ENCODE data around the gene MARK4. TPM values are rescaled to one million over a fixed set of nuclear protein-coding genes. Genes with fewer than 3 reads are reported as not detected.

The MARK4 gene
- polyA plus RNA-seq, 2 of the 4 experiments (the other 2 are of a cell fraction) = 6.3 to 7.8 TPM

DNA sequence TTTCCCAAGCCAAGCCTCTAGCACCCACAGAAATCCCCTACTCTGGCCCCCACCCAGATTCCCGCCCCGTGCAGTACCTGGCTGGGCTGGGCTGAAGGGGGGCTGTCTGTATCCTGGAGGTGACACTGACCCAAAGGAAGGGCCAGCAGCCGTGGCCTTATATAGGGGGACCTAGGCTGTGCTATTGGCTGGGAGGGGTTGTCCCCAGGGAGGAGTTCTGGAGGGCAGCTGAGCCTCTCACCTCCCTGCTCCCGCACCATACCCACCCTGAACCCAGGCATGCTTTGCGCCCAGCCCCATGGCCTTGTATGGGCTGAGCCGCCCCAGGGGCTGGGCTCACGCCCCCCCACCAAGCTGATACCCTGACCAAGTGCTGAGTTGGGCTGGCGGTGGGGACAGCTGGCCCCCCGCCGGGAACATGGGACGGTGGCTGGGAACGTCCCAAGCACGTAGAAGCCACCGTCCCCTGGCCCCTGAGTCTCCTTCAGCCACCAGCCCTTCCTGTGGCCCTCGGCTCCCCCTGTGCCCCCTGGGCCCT lies 71.7 kb downstream of the MARK4 start, which contains the start of gene CKM:
TSS of gene CKM (minus strand) at position 132 of the 538 bp plus-strand sequence. CDS start 3,162 bp downstream, outside the sequence.
- POLR2A ChIA-PET = no interaction called here
- Histone ChIP-seq H3K4me2 (no peak within 1 kb of the TSS), H3K4me1 (peaks cover 5% of the 10 kb centered on the region; the same call in 1 of the 3 replicates), H3K4me3 (no peak within 1 kb of the TSS), H3K9me3 (no peaks in the 10 kb centered on the region), H3K27ac (no peak within 1 kb of the TSS)
- WGBS (ENCODE audit: missing lambda C conversion rate) = 79% methylated on average over 4 of the region's 15 CpGs
- ATAC-seq = no peak
- no peak for TF ChIP-seq RAD21 (conservative IDR thresholded peaks at IDR 0.05 in 1 of 2, IDR thresholded peaks at IDR 0.05 in 1 of 2)
- no peak for DNase-seq (ENCODE audit: low read depth in 1 of 2, low spot score in 1 of 2)
- CTCF ChIA-PET = no interaction called here
- FAIRE-seq = no peak

DNA sequence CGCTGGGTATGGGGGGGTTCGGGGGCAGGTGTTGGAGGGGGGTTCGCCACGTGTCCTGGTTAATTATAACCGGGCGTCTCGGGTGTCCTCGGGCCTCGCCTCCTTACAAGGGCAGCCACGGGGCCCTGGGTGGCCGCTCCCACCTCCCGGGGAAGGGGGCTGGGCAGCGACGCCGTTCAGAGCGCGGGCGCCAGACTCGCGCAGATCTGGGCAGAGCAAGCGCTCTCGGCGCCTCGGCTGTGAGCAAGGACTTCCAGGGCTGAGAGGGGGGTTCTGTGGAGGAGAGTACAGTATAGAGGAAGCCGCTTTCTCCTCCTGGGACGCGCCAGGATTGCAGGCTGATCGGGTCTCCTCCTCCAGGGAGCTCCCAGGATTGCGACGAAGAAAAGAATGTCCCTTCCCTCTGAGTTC lies 72.6 kb downstream of the MARK4 start:
- no peak for FAIRE-seq
- no peak for DNase-seq (ENCODE audit: low read depth in 1 of 2, low spot score in 1 of 2)
- H3K27ac ChIP-seq = no peak overlapping the region
- no peak for ATAC-seq
- no peak overlapping the region for H3K4me2 ChIP-seq
- H3K4me3 ChIP-seq = no peak overlapping the region
- H3K9me3 ChIP-seq = no peaks in the 10 kb centered on the region
- peaks cover 5% of the 10 kb centered on the region; the same call in 1 of the 3 replicates for H3K4me1 ChIP-seq
- CTCF ChIA-PET = no interaction called here
- TF ChIP-seq ZFP36 (IDR thresholded peaks at IDR 0.05; ENCODE audit: borderline replicate concordance, partially characterized antibody) (peak; percentile 41), ZC3H11A (IDR thresholded peaks at IDR 0.05) (no peak), ESRRA (IDR thresholded peaks at IDR 0.05; ENCODE audit: borderline replicate concordance, low read length) (no peak)
- TF ChIP-seq, protein P1, sequence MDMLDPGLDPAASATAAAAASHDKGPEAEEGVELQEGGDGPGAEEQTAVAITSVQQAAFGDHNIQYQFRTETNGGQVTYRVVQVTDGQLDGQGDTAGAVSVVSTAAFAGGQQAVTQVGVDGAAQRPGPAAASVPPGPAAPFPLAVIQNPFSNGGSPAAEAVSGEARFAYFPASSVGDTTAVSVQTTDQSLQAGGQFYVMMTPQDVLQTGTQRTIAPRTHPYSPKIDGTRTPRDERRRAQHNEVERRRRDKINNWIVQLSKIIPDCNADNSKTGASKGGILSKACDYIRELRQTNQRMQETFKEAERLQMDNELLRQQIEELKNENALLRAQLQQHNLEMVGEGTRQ (IDR thresholded peaks at IDR 0.05) = no peak
- TF ChIP-seq, protein P2, sequence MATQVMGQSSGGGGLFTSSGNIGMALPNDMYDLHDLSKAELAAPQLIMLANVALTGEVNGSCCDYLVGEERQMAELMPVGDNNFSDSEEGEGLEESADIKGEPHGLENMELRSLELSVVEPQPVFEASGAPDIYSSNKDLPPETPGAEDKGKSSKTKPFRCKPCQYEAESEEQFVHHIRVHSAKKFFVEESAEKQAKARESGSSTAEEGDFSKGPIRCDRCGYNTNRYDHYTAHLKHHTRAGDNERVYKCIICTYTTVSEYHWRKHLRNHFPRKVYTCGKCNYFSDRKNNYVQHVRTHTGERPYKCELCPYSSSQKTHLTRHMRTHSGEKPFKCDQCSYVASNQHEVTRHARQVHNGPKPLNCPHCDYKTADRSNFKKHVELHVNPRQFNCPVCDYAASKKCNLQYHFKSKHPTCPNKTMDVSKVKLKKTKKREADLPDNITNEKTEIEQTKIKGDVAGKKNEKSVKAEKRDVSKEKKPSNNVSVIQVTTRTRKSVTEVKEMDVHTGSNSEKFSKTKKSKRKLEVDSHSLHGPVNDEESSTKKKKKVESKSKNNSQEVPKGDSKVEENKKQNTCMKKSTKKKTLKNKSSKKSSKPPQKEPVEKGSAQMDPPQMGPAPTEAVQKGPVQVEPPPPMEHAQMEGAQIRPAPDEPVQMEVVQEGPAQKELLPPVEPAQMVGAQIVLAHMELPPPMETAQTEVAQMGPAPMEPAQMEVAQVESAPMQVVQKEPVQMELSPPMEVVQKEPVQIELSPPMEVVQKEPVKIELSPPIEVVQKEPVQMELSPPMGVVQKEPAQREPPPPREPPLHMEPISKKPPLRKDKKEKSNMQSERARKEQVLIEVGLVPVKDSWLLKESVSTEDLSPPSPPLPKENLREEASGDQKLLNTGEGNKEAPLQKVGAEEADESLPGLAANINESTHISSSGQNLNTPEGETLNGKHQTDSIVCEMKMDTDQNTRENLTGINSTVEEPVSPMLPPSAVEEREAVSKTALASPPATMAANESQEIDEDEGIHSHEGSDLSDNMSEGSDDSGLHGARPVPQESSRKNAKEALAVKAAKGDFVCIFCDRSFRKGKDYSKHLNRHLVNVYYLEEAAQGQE (IDR thresholded peaks at IDR 0.05) = no peak
- 75% methylated on average over 7 of the region's 30 CpGs for WGBS (ENCODE audit: missing lambda C conversion rate)
- POLR2A ChIA-PET = no interaction called here

DNA sequence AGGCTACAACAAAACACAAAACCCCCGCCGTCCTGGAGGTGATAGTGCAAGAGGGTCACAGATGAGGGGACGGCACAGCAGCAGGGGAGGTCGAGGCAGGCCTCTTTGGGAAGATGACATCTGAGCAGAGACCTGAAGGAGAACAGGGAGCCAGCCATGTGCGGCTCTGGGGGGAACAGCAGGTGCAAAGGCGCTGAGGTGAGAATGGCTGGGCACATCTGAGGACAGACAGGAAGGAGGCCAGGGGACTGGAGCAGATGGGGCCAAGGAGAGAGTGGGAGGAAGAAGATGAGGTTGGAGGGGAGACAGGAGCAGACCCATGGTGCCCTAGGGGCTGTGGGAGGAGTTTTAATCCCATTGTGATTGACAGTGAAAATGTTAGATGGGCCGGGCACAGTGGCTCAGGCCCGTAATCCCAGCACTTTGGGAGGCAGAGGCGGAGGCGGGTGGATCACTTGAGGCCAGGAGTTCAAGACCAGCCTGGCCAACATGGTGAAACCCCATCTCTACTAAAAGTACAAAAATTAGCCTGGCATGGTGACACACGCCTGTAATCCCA lies 73.4 kb downstream of the MARK4 start:
- ChIA-PET POLR2A (no interaction called here), CTCF (no interaction called here)
- TF ChIP-seq FOSB (CRISPR knock-in tag; IDR thresholded peaks at IDR 0.05) = no peak
- Histone ChIP-seq H3K27ac (no peak overlapping the region), H3K4me3 (no peak overlapping the region), H3K9me3 (no peaks in the 10 kb centered on the region), H3K4me2 (no peak overlapping the region), H3K4me1 (peaks cover 5% of the 10 kb centered on the region; the same call in 1 of the 3 replicates)
- DNase-seq (ENCODE audit: low read depth in 1 of 2, low spot score in 1 of 2) (no peak), ATAC-seq (no peak), FAIRE-seq (no peak)
- WGBS (ENCODE audit: missing lambda C conversion rate) = 77% methylated on average over 11 of the region's 11 CpGs

DNA sequence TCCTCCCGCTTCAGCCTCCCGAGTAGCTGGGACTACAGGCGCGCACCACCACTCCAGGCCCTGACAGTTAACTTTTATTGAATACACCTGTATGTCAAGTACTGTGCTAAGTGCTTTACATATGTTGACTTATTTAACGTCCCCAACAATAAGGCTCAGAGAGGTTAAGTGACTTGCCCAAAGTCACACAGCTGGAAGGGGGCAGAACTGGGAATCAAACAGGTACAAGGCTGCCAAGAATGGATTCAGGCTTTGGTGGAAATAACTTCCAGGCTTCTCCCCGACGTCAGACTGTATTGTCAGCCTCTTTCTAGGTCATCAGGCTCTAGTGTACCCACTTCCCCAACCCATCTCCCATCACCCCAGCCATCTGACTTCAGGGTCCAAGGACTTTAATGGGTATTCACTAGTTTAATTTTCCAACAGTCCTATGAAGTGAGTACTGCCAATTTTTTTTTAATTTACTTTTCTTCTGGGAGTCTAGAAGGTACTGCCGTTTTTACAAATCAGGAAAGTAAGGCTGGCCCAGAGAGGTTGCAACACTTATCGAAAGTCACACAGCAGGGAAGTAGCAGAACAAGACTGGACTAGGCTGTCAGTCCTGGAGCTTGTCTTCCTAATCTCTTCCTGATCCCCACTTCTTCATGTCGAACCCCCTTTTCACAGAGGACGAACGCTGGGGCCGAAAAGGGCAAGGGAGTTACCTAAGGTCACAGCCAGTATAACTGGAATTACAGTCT lies 76.5 kb downstream of the MARK4 start:
- H3K27ac ChIP-seq = no peak overlapping the region
- no peak overlapping the region for H3K4me3 ChIP-seq
- no peak overlapping the region for H3K4me2 ChIP-seq
- POLR2A ChIA-PET = no interaction called here
- FAIRE-seq = no peak
- 51% methylated on average over 13 of the region's 13 CpGs for WGBS (ENCODE audit: missing lambda C conversion rate)
- CTCF ChIA-PET = interaction anchor here (6.1 kb wide), 1 partner anchor 11 kb away, joined by 29 read pairs; no protein-coding TSS in a partner anchor
- no peaks in the 10 kb centered on the region for H3K9me3 ChIP-seq
- no peak for ATAC-seq
- TF ChIP-seq ZFP36 (IDR thresholded peaks at IDR 0.05; ENCODE audit: borderline replicate concordance, partially characterized antibody) (peak; percentile 43), MAFK (IDR thresholded peaks at IDR 0.05; ENCODE audit: partially characterized antibody) (no peak)
- peaks cover 5% of the 10 kb centered on the region; the same call in 1 of the 3 replicates for H3K4me1 ChIP-seq
- no peak for DNase-seq (ENCODE audit: low read depth in 1 of 2, low spot score in 1 of 2)
